ENCODE measurements around the gene CDH4. TPM values are rescaled to one million over a fixed set of nuclear protein-coding genes. Genes with fewer than 3 reads are reported as not detected.

Gene CDH4
- total and polyA plus RNA-seq, 2 donors (not counting 1 experiment from before 2014, with no cell fraction given): not detected

GRCh38 chr20:61933951-61934715 lies 682.1 kb downstream of the CDH4 start:
- no peak overlapping the region for H3K4me3 Mint-ChIP-seq
- no peak overlapping the region for H3K4me2 ChIP-seq (replicated peaks; ENCODE audit: low read depth, low read length, poor library complexity, severe bottlenecking)
- DNase-seq (no peak), ATAC-seq (ENCODE audit: low read depth) (no peak)
- no peaks in the 10 kb centered on the region for H3K79me2 ChIP-seq (ENCODE audit: control insufficient read depth, insufficient read depth, low read length)
- H3K4me1 ChIP-seq (ENCODE audit: control insufficient read depth in 2 of 2, insufficient read depth in 2 of 2, low read length in 2 of 2): no peaks in the 10 kb centered on the region
- H2AFZ ChIP-seq (ENCODE audit: insufficient read depth, low read depth, low read length, poor library complexity, severe bottlenecking): no peak overlapping the region
- 91% methylated on average over 33 of the region's 36 CpGs for WGBS (ENCODE audit: insufficient coverage)
- TF ChIP-seq EZH2 (IDR thresholded peaks at IDR 0.05; ENCODE audit: borderline replicate concordance, insufficient read depth, low read depth, low read length, poor library complexity, severe bottlenecking) (no peak), CTCF (IDR thresholded peaks at IDR 0.05) (no peak)
- no peaks in the 10 kb centered on the region for H3K36me3 ChIP-seq (replicated peaks in 1 of 2; ENCODE audit: control extremely low read depth in 1 of 2, control insufficient read depth in 1 of 2, extremely low read depth in 1 of 2, insufficient read depth in 2 of 2, low read length in 1 of 2)
- no peak overlapping the region for H3K27ac Mint-ChIP-seq
- H4K20me1 ChIP-seq (ENCODE audit: control insufficient read depth, insufficient read depth, low read length, poor library complexity, severe bottlenecking): no peaks in the 10 kb centered on the region
- CTCF ChIA-PET: no interaction called here
- intact Hi-C loops (cut with micrococcal nuclease): no loop called here
- peaks cover 0 to 15% (median 0%) of the 10 kb centered on the region in 3 donors for H3K9me3 ChIP-seq (ENCODE audit: control extremely low read depth in 1 of 3, control insufficient read depth in 2 of 3, insufficient read depth in 1 of 3, low read length in 2 of 3)
- H3K9me3 Mint-ChIP-seq (ENCODE audit: insufficient read depth): no peaks in the 10 kb centered on the region
- no peak overlapping the region for H3K9ac ChIP-seq (ENCODE audit: low read length)
- H3K27me3 ChIP-seq (replicated peaks in 1 of 4; ENCODE audit: control extremely low read depth in 1 of 4, control insufficient read depth in 3 of 4, insufficient read depth in 4 of 4, low read length in 3 of 4): no peaks in the 10 kb centered on the region
- H3K4me1 Mint-ChIP-seq: no peaks in the 10 kb centered on the region
- H3K27ac ChIP-seq (ENCODE audit: low read length in 2 of 2): no peak overlapping the region
- POLR2A ChIA-PET: no interaction called here
- H3K4me3 ChIP-seq (ENCODE audit: control extremely low read depth in 1 of 5, extremely low read depth in 1 of 5, insufficient read depth in 1 of 5, low read depth in 2 of 5, low read length in 4 of 5): no peak overlapping the region
- H3K27me3 Mint-ChIP-seq: no peaks in the 10 kb centered on the region

- Histone ChIP-seq H3K9ac (ENCODE audit: low read length) (no peak overlapping the region), H3K4me1 (ENCODE audit: control insufficient read depth in 2 of 2, insufficient read depth in 2 of 2, low read length in 2 of 2) (no peaks in the 10 kb centered on the region), H3K79me2 (ENCODE audit: control insufficient read depth, insufficient read depth, low read length) (no peaks in the 10 kb centered on the region), H3K4me2 (replicated peaks; ENCODE audit: low read depth, low read length, poor library complexity, severe bottlenecking) (no peak overlapping the region), H3K27me3 (replicated peaks in 1 of 4; ENCODE audit: control extremely low read depth in 1 of 4, control insufficient read depth in 3 of 4, insufficient read depth in 4 of 4, low read length in 3 of 4) (no peaks in the 10 kb centered on the region), H4K20me1 (ENCODE audit: control insufficient read depth, insufficient read depth, low read length, poor library complexity, severe bottlenecking) (no peaks in the 10 kb centered on the region), H3K27ac (ENCODE audit: low read length in 2 of 2) (no peak overlapping the region), H3K4me3 (ENCODE audit: control extremely low read depth in 1 of 5, extremely low read depth in 1 of 5, insufficient read depth in 1 of 5, low read depth in 2 of 5, low read length in 4 of 5) (no peak overlapping the region), H3K36me3 (replicated peaks in 1 of 2; ENCODE audit: control extremely low read depth in 1 of 2, control insufficient read depth in 1 of 2, extremely low read depth in 1 of 2, insufficient read depth in 2 of 2, low read length in 1 of 2) (no peaks in the 10 kb centered on the region), H2AFZ (ENCODE audit: insufficient read depth, low read depth, low read length, poor library complexity, severe bottlenecking) (no peak overlapping the region), H3K9me3 (ENCODE audit: control extremely low read depth in 1 of 3, control insufficient read depth in 2 of 3, insufficient read depth in 1 of 3, low read length in 2 of 3) (peaks cover 0 to 9% (median 0%) of the 10 kb centered on the region in 3 donors)
- intact Hi-C loops (cut with micrococcal nuclease): no loop called here
- Mint-ChIP-seq H3K9me3 (ENCODE audit: insufficient read depth) (no peaks in the 10 kb centered on the region), H3K4me1 (no peaks in the 10 kb centered on the region), H3K27me3 (no peaks in the 10 kb centered on the region), H3K4me3 (no peak overlapping the region), H3K27ac (no peak overlapping the region)
- TF ChIP-seq EZH2 (IDR thresholded peaks at IDR 0.05; ENCODE audit: borderline replicate concordance, insufficient read depth, low read depth, low read length, poor library complexity, severe bottlenecking): no peak
- TF ChIP-seq CTCF (IDR thresholded peaks at IDR 0.05): no peak
- DNase-seq: no peak
- no peak for ATAC-seq (ENCODE audit: low read depth)
- 79% methylated on average over 24 of the region's 24 CpGs for WGBS (ENCODE audit: insufficient coverage)
- ChIA-PET POLR2A (no interaction called here), CTCF (no interaction called here)
These were observed 682.9 kb downstream of the CDH4 start for GRCh38 chr20:61934716-61935530.

Measured in B cell (primary cell).